ENCODE measurements around the gene UNC5C. TPM values are rescaled to one million over a fixed set of nuclear protein-coding genes. Genes with fewer than 3 reads are reported as not detected.

Gene UNC5C
- total RNA-seq, 2 donors from 2014 or later: 0.52 to 2.0 TPM

- WGBS, 2 donors: 68 to 73% methylated on average over 2 of the region's 2 CpGs
- DNase-seq (no peak), ATAC-seq (no peak)
- Histone ChIP-seq H3K4me3 (no peak overlapping the region), H3K4me1 (no peaks in the 10 kb centered on the region), H3K36me3 (replicated peaks in 1 of 2; ENCODE audit: insufficient read depth in 1 of 2, low read depth in 2 of 2) (no peaks in the 10 kb centered on the region), H3K9me3 (no peaks in the 10 kb centered on the region), H3K27ac (no peak overlapping the region), H3K27me3 (no peaks in the 10 kb centered on the region)
- intact Hi-C loops (cut with DNase I): no loop called here
- TF ChIP-seq CTCF (IDR thresholded peaks at IDR 0.05): no peak
- TF ChIP-seq POLR2A (IDR thresholded peaks at IDR 0.05): no peak
Measured at GRCh38 chr4:95526075-95526474, 22.7 kb downstream of the UNC5C start.

GRCh38 chr4:95524729-95525128 is 24.0 kb downstream of the UNC5C start:
- Histone ChIP-seq H3K4me1 (no peaks in the 10 kb centered on the region), H3K27me3 (no peaks in the 10 kb centered on the region), H3K4me3 (no peak overlapping the region), H3K9me3 (no peaks in the 10 kb centered on the region), H3K27ac (no peak overlapping the region), H3K36me3 (replicated peaks in 1 of 2; ENCODE audit: insufficient read depth in 1 of 2, low read depth in 2 of 2) (no peaks in the 10 kb centered on the region)
- no peak for DNase-seq
- intact Hi-C loops (cut with DNase I): no loop called here
- TF ChIP-seq CTCF (IDR thresholded peaks at IDR 0.05): no peak
- no peak for TF ChIP-seq POLR2A (IDR thresholded peaks at IDR 0.05)
- WGBS, 2 donors: 58 to 74% methylated on average over 2 of the region's 2 CpGs
- ATAC-seq: no peak

GRCh38 chr4:95524184-95524583 is 24.6 kb downstream of the UNC5C start:
- no peaks in the 10 kb centered on the region for H3K9me3 ChIP-seq
- H3K27ac ChIP-seq: no peak overlapping the region
- no peaks in the 10 kb centered on the region for H3K4me1 ChIP-seq
- no peak for TF ChIP-seq POLR2A (IDR thresholded peaks at IDR 0.05)
- TF ChIP-seq CTCF (IDR thresholded peaks at IDR 0.05): no peak
- 29 to 42% methylated on average over 1 of the region's 1 CpG for WGBS, 2 donors
- intact Hi-C loops (cut with DNase I): no loop called here
- DNase-seq (no peak), ATAC-seq (no peak)
- H3K27me3 ChIP-seq: no peaks in the 10 kb centered on the region
- no peak overlapping the region for H3K4me3 ChIP-seq
- no peaks in the 10 kb centered on the region for H3K36me3 ChIP-seq (replicated peaks in 1 of 2; ENCODE audit: insufficient read depth in 1 of 2, low read depth in 2 of 2)

GRCh38 chr4:95522682-95523530 is 25.9 kb downstream of the UNC5C start:
- no peak for ATAC-seq
- no peak overlapping the region for H3K27ac ChIP-seq
- H3K4me1 ChIP-seq: no peaks in the 10 kb centered on the region
- intact Hi-C loops (cut with DNase I): no loop called here
- H3K4me3 ChIP-seq: no peak overlapping the region
- no peaks in the 10 kb centered on the region for H3K27me3 ChIP-seq
- H3K36me3 ChIP-seq (replicated peaks in 1 of 2; ENCODE audit: insufficient read depth in 1 of 2, low read depth in 2 of 2): no peaks in the 10 kb centered on the region
- no peak for TF ChIP-seq CTCF (IDR thresholded peaks at IDR 0.05)
- no peak for TF ChIP-seq POLR2A (IDR thresholded peaks at IDR 0.05)
- DNase-seq: no peak
- no peaks in the 10 kb centered on the region for H3K9me3 ChIP-seq
- 52 to 58% methylated on average over 6 of the region's 6 CpGs for WGBS, 2 donors
